K562 (cell line): ENCODE measurements around the gene MATCAP1. TPM values are rescaled to one million over a fixed set of nuclear protein-coding genes. Genes with fewer than 3 reads are reported as not detected.

Experiments
- ARID4B ChIP-seq: sonication (generic); formaldehyde crosslinking; IDR thresholded peaks from 2 replicates; pipeline ENCODE4 v1.8.0; 2022; ENCODE audit warnings: mild to moderate bottlenecking, missing genetic modification reagents
- ESRRA ChIP-seq: fragments of 450-650 bp; IDR thresholded peaks from 2 replicates; pipeline ENCODE4 v1.6.1; 2014; ENCODE audit warnings: low read depth, mild to moderate bottlenecking, moderate library complexity, borderline replicate concordance
- ETV6 ChIP-seq, 3 experiments: fragments of 150-350 bp in 1 of 3; sonication (generic) in 1 of 3; formaldehyde crosslinking in 1 of 3; IDR thresholded peaks; 2 replicates each; pipeline versions ENCODE4 v1.6.1 to v1.8.0; 2014 to 2022; ENCODE audit warnings: borderline replicate concordance in 2 of 3, low read depth in 2 of 3, antibody characterized with exemption in 1 of 3, low read length in 1 of 3, mild to moderate bottlenecking in 1 of 3, missing genetic modification reagents in 1 of 3
- EWSR1 ChIP-seq: fragments of 450-650 bp; IDR thresholded peaks from 2 replicates; pipeline ENCODE4 v1.6.1; 2018; ENCODE audit warnings: borderline replicate concordance, mild to moderate bottlenecking, low read depth, moderate library complexity; ENCODE audit not compliant: partially characterized antibody
- MAFF ChIP-seq: IDR thresholded peaks from 2 replicates; pipeline ENCODE4 v1.6.1; 2012; ENCODE audit warnings: low read length, improper control_type of control experiment
- MEF2A ChIP-seq: IDR thresholded peaks from 2 replicates; pipeline ENCODE4 v1.6.1; 2011; ENCODE audit warnings: low read depth, mild to moderate bottlenecking, low read length, moderate library complexity; ENCODE audit not compliant: control insufficient read depth
- NONO ChIP-seq, 2 experiments: fragments of 200-400 bp in 1 of 2; fragments of 450-650 bp in 1 of 2; formaldehyde crosslinking in 1 of 2; IDR thresholded peaks; 2 replicates each; pipeline ENCODE4 v1.6.1; 2017; ENCODE audit warnings: low read depth in 2 of 2, mild to moderate bottlenecking in 2 of 2, moderate library complexity in 2 of 2, low read length in 1 of 2
- PHB2 ChIP-seq: fragments of 450-650 bp; IDR thresholded peaks from 2 replicates; pipeline ENCODE4 v1.6.1; 2017; ENCODE audit warnings: low read depth
- REST ChIP-seq, 2 experiments: fragments of 450-650 bp; formaldehyde crosslinking in 1 of 2; IDR thresholded peaks; 2 replicates each; pipeline versions ENCODE4 v1.4.0 to v1.6.1; 2014 to 2020; ENCODE audit warnings: mild to moderate bottlenecking in 2 of 2, borderline replicate concordance in 1 of 2, low read depth in 1 of 2
- SOX6 ChIP-seq: fragments of 450-650 bp; IDR thresholded peaks from 2 replicates; pipeline ENCODE4 v1.6.1; 2014; ENCODE audit warnings: mild to moderate bottlenecking
- ZNF395 ChIP-seq: fragments of 200-800 bp; sonication (Bioruptor generic); IDR thresholded peaks from 2 replicates; pipeline ENCODE4 v1.6.1; 2017; ENCODE audit warnings: missing genetic modification characterization, missing compliant biosample characterization
- polyA plus RNA-seq, 8 experiments: library from polyadenylated mRNA; depleted of rRNA in 4 of 8; stranded (reverse) in 5 of 8; unstranded in 3 of 8; fragments of >200 nt; fragmentation: Nextera tagmentation in 2 of 8; fragmentation: Illumina TruSeq in 1 of 8; extraction: Ambion mirVana in 2 of 8; extraction: Trizol in 1 of 8; gene quantifications; 2 replicates each; pipeline versions ENCODE4 v1.2.1 to v1.2.3, GENCODE V29; 2011 to 2014; ENCODE audit warnings: inconsistent platforms in 1 of 8, missing spikeins in 1 of 8
- total RNA-seq, 7 experiments: library from RNA; depleted of rRNA in 6 of 7; stranded (reverse); fragments of >200 nt in 6 of 7; fragmentation: Illumina TruSeq in 2 of 7; extraction: Trizol in 2 of 7; gene quantifications; 2 replicates each; pipeline versions ENCODE4 v1.2.1 to v1.2.3, GENCODE V29; 2011 to 2021; ENCODE audit warnings: low replicate concordance in 1 of 7

MATCAP1 gene
- total and polyA plus RNA-seq, 9 of the 15 experiments (the other 6 are each of a cell fraction or from before 2014, with no cell fraction given) = 3.4 to 20.5 (median 10.3) TPM

- TF ChIP-seq NONO (IDR thresholded peaks at IDR 0.05; ENCODE audit: low read depth in 2 of 2, low read length in 1 of 2) (peak in 1 of 2 experiments; percentile 51; a peak in 1 of 4 replicates), SOX6 (peak; percentile 75; the same call in 1 of the 2 replicates), EWSR1 (no peak), MEF2A (no peak), ETV6 (IDR thresholded peaks at IDR 0.05; ENCODE audit: borderline replicate concordance in 1 of 2, low read depth in 2 of 2, low read length in 1 of 2) (no peak), ETV6 (CRISPR knock-in tag; IDR thresholded peaks at IDR 0.05; ENCODE audit: borderline replicate concordance) (no peak), REST (IDR thresholded peaks at IDR 0.05; ENCODE audit: borderline replicate concordance) (peak; percentile 57), REST (CRISPR knock-in tag; IDR thresholded peaks at IDR 0.05; ENCODE audit: low read depth) (no peak), ESRRA (0 out of 2 replicates have a peak, but pooled peaks have one; percentile 9), ARID4B (peak; percentile 60; the same call in 1 of the 2 replicates), MAFF (no peak), ZNF395 (CRISPR knock-in tag) (peak; percentile 79), PHB2 (no peak)
Observed at GRCh38 chr16:67183627-67184452, at the start of gene MATCAP1 (continued).
